DMS153 treated with DMSO at 0.1 percent for 48 hours (cell line): ENCODE results near the gene OR5D13.

Source experiments
- DNase-seq: peaks from one replicate; lab custom pipeline; 2025; ENCODE audit not compliant: unreplicated experiment; lab: John Stamatoyannopoulos, UW

Gene OR5D13, protein sequence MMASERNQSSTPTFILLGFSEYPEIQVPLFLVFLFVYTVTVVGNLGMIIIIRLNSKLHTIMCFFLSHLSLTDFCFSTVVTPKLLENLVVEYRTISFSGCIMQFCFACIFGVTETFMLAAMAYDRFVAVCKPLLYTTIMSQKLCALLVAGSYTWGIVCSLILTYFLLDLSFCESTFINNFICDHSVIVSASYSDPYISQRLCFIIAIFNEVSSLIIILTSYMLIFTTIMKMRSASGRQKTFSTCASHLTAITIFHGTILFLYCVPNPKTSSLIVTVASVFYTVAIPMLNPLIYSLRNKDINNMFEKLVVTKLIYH

GRCh38 chr11:55773138-55773537 is at the start of gene OR5D13:
OR5D13 (plus strand) TSS chr11:55773438; CDS start chr11:55773438, 0 bp downstream.
- DNase-seq, result no peak

DNA sequence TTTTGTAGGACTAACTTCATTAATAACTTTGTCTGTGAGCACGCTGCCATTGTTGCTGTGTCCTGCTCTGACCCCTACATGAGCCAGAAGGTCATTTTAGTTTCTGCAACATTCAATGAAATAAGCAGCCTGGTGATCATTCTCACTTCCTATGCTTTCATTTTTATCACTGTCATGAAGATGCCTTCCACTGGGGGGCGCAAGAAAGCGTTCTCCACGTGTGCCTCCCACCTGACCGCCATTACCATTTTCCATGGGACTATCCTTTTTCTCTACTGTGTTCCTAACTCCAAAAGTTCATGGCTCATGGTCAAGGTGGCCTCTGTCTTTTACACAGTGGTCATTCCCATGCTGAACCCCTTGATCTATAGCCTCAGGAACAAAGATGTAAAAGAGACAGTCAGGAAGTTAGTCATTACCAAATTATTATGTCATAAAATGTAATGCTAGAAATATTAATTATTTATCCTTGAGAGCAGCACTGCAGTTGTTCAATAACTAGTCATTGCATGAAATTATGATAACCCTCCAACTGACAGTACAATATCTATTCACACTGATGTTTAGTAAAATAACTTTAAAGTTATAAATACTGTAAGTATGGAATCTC is 46.4 kb upstream of the OR5D13 start:
- DNase-seq, result no peak

DNA sequence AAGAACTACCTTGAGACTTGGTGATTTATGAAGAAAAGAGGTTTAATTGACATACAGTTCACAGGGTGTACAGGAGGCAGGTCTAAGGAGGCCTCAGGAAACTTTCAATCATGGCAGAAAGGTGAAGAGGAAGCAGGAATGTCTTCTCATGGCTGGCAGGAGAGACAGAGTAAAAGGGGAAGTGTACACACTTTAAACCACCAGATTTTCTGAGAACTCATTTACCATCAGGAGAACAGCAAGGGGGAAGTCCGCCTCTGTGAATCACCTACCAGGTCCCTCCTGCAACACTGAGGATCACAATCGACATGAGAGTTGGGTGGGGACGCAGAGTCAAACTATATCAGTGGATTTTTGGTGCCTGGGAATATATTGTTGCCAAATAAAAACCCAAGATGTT is 40.3 kb upstream of the OR5D13 start:
- no peak for DNase-seq

GRCh38 chr11:55791606-55792005 is 18.4 kb downstream of the OR5D13 start:
- DNase-seq, result no peak

- DNase-seq, result no peak
Observed at GRCh38 chr11:55793321-55793720, 20.1 kb downstream of the OR5D13 start.

DNA sequence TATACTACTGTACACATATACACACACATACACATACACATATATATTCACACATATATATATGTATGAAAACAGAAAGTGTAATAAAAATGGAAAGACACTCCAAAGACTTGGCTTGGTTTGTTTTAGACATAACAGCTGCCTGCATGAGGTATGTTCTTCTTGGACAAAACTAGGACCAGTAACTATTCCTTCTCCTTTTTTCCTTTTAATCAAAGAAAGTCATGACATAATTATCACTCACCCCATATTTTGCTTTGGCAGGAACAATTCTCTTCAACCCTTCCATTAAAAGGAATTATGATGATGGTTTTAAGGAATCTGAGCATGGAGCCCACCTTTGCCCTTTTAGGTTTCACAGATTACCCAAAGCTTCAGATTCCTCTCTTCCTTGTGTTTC is 22.0 kb downstream of the OR5D13 start, which contains the start of gene OR5D14:
Gene OR5D14 (plus strand): TSS at position 301 of the 400 bp plus-strand sequence. CDS start 0 bp downstream, at position 301.
- no peak for DNase-seq

GRCh38 chr11:55806248-55806647 is 33.0 kb downstream of the OR5D13 start:
- no peak for DNase-seq

DNA sequence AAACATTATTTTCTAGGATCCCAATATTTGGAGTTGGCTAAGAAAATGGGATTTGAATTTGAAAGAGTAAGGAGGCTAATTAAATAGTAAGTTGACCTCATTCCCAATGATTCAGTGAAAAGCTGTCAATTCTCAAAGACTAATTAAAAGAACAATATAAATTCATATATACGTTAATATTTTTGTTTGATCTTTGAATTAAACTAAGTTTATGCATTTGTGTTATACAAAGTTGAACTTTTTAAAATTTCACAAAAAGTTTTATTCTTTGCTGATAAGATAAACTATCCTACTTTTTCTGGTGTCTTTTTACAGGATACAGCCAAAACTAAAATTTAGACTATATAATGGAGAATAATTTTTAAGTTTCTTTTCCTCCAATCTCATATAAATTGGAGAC is 37.8 kb downstream of the OR5D13 start, which contains the start of gene OR5L1:
Gene OR5L1 (plus strand): TSS at position 301 of the 400 bp plus-strand sequence. CDS start 100 bp downstream, outside the sequence.
- DNase-seq, result no peak

DNA sequence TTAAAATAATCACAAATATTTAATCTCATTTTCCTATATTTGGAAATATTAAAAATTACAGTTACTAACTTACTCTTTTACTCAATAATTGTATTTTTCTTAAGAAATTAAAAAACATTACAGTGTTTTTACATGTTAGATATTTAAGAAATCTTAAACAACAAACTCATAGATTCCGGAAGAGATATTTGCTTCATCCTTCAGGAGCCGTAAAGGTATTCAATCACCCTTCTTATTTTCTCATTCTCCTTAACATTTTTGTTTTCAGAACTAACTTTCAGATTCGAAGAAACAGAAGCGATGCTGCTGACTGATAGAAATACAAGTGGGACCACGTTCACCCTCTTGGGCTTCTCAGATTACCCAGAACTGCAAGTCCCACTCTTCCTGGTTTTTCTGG is 46.1 kb downstream of the OR5D13 start, which contains the start of gene OR5D18:
Gene OR5D18 (plus strand): TSS at position 301 of the 400 bp plus-strand sequence. CDS start 0 bp downstream, at position 301.
- no peak for DNase-seq
